Esophagus squamous epithelium (tissue), 5 donors: ENCODE results near the gene TRIM63. TPM values are rescaled to one million over a fixed set of nuclear protein-coding genes. Genes with fewer than 3 reads are reported as not detected.

ENCODE experiments used
- DNase-seq: peaks from one replicate; lab custom pipeline; 2025; lab: John Stamatoyannopoulos, UW
- H3K27ac ChIP-seq, 4 donors: fragments of 200-600 bp; sonication (generic); one replicate each; pipeline ENCODE4 v1.5.1; 2016 to 2019; ENCODE audit warnings: mild to moderate bottlenecking in 1 of 4
- H3K27me3 ChIP-seq, 4 donors: fragments of 200-600 bp; sonication (generic); 1 replicate in 3 of 4; 2 replicates in 1 of 4; pipeline versions ENCODE4 v1.5.1 to v1.6.0; 2017 to 2021; ENCODE audit warnings: antibody characterized with exemption in 1 of 4
- H3K36me3 ChIP-seq, 3 donors: fragments of 200-600 bp; sonication (generic); one replicate each; pipeline ENCODE4 v1.5.1; 2016 to 2019
- H3K4me1 ChIP-seq, 3 donors: fragments of 200-600 bp; sonication (generic); one replicate each; pipeline ENCODE4 v1.5.1; 2017 to 2019
- H3K4me3 ChIP-seq, 4 donors: fragments of 200-600 bp; sonication (generic); 1 replicate in 3 of 4; 2 replicates in 1 of 4; pipeline ENCODE4 v1.5.1; 2016 to 2019; ENCODE audit warnings: mild to moderate bottlenecking in 2 of 4, moderate library complexity in 1 of 4
- H3K9me3 ChIP-seq, 3 donors: fragments of 200-600 bp; sonication (generic); one replicate each; pipeline ENCODE4 v1.5.1; 2016 to 2019
- POLR2A ChIP-seq, 4 donors: fragments of 450-650 bp; IDR thresholded peaks; one replicate each; pipeline ENCODE4 v1.6.1; 2017; ENCODE audit warnings: antibody characterized with exemption in 4 of 4, mild to moderate bottlenecking in 4 of 4, moderate library complexity in 3 of 4
- WGBS, 2 donors: methylation state at CpG; one replicate each; pipeline ENCODE4 v1.1.5; 2018; 5-methylcytosine and 5-hydroxymethylcytosine counted together
- intact Hi-C: fragments of 100-400 bp; cut with DNase I; formaldehyde crosslinking; loops from one replicate; pipeline ENCODE4 v1.15.0; 2022
- total RNA-seq, 4 donors: library from RNA; depleted of rRNA; stranded (reverse); fragments of >200 nt; gene quantifications; one replicate each; pipeline ENCODE4 v1.1.0, GENCODE V29; 2016
- TF ChIP-seq, protein P1 (sequence below), 6 experiments: fragments of 450-650 bp in 4 of 6; fragments of 200-600 bp in 2 of 6; sonication (generic) in 2 of 6; IDR thresholded peaks; one replicate each; pipeline ENCODE4 v1.5.1; 2016 to 2019; ENCODE audit warnings: antibody characterized with exemption in 6 of 6, mild to moderate bottlenecking in 4 of 6, moderate library complexity in 4 of 6
- donor health status: DM: yes; HTN: yes; CAD: no.

TRIM63 gene
- total RNA-seq, 4 donors from 2014 or later: 0.23 to 1.7 TPM; not detected in 2

DNA sequence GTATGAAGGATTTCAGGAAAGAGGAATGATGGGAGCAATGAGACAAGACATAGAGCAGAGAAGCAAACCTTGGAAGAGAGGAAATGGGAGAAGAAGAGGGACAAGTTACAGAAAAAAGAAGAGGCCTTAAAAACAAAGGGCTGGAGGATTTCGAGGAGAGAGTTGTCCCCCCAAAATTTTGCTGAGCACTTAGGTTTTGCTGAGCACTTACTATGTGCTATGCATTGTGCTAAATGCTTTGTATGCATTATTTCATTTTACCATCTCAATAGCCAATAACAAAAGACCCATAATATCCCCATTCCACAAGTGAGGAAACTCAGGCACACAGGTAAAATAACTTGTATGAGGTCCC lies 2.5 kb upstream of the TRIM63 start:
- Histone ChIP-seq H3K36me3 (no peaks in the 10 kb centered on the region), H3K27me3 (peaks cover 0 to 85% (median 0%) of the 10 kb centered on the region in 4 donors), H3K4me3 (no peak overlapping the region), H3K27ac (no peak overlapping the region), H3K4me1 (no peaks in the 10 kb centered on the region), H3K9me3 (no peaks in the 10 kb centered on the region)
- 58 to 72% methylated on average over 1 of the region's 1 CpG for WGBS, 2 donors
- TF ChIP-seq POLR2A (IDR thresholded peaks at IDR 0.05): no peak
- TF ChIP-seq, protein P1, sequence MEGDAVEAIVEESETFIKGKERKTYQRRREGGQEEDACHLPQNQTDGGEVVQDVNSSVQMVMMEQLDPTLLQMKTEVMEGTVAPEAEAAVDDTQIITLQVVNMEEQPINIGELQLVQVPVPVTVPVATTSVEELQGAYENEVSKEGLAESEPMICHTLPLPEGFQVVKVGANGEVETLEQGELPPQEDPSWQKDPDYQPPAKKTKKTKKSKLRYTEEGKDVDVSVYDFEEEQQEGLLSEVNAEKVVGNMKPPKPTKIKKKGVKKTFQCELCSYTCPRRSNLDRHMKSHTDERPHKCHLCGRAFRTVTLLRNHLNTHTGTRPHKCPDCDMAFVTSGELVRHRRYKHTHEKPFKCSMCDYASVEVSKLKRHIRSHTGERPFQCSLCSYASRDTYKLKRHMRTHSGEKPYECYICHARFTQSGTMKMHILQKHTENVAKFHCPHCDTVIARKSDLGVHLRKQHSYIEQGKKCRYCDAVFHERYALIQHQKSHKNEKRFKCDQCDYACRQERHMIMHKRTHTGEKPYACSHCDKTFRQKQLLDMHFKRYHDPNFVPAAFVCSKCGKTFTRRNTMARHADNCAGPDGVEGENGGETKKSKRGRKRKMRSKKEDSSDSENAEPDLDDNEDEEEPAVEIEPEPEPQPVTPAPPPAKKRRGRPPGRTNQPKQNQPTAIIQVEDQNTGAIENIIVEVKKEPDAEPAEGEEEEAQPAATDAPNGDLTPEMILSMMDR (IDR thresholded peaks at IDR 0.05): no peak
- intact Hi-C loops: no loop called here
- no peak for DNase-seq

DNA sequence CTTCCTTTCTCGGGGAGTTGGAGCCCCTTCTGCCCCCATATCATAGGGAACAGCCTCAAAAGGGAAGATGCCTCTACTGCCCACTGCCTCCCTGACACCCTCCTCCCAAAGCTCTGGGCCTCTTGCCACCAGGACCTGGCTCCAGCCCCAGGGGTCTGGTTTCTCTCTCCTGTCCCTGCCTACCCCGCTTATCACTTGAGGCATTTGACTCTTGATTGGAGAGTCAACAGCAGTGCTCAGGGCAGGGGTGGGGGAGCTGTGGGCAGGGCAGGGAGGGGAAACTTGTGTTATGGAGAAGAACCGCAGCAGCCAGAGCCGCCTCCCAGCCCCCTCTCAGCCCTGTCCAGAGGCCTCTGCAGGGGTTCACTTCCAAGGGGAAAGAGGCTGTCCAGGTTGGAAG lies 573 bp downstream of the TRIM63 start:
- Histone ChIP-seq H3K27me3 (peaks cover 0 to 86% (median 0%) of the 10 kb centered on the region in 4 donors), H3K36me3 (no peaks in the 10 kb centered on the region), H3K9me3 (no peaks in the 10 kb centered on the region), H3K4me3 (no peak overlapping the region), H3K4me1 (no peaks in the 10 kb centered on the region), H3K27ac (no peak overlapping the region)
- 68 to 85% methylated on average over 2 to 4 of the region's 4 CpGs for WGBS, 2 donors
- intact Hi-C loops: no loop called here
- no peak for DNase-seq
- TF ChIP-seq POLR2A (IDR thresholded peaks at IDR 0.05): no peak
- TF ChIP-seq, protein P1 (IDR thresholded peaks at IDR 0.05): no peak

DNA sequence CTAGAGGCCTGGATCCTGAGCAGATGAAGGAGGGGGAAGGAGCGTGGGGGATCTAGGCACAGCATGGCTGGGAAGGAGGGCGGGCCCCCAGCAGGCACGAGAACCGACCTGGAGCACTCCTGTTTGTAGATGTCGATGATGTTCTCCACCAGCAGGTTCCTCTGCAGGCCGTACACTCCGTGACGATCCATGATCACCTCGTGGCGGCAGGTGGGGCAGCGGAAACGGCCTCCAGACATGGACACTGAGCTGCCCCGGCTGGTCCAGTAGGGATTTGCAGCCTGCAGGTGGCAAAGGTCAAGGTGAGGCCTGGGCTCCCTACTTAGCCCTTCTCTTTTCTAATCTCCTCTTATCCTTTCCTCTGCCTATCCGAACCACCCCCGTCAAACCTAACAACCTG lies 1.3 kb downstream of the TRIM63 start:
- Histone ChIP-seq H3K4me3 (no peak overlapping the region), H3K36me3 (no peaks in the 10 kb centered on the region), H3K9me3 (no peaks in the 10 kb centered on the region), H3K27me3 (peaks cover 0 to 89% (median 0%) of the 10 kb centered on the region in 4 donors), H3K27ac (no peak overlapping the region), H3K4me1 (no peaks in the 10 kb centered on the region)
- intact Hi-C loops: no loop called here
- no peak for DNase-seq
- TF ChIP-seq, protein P1 (IDR thresholded peaks at IDR 0.05): no peak
- no peak for TF ChIP-seq POLR2A (IDR thresholded peaks at IDR 0.05)
- WGBS, 2 donors: 85 to 87% methylated on average over 12 to 15 of the region's 15 CpGs

DNA sequence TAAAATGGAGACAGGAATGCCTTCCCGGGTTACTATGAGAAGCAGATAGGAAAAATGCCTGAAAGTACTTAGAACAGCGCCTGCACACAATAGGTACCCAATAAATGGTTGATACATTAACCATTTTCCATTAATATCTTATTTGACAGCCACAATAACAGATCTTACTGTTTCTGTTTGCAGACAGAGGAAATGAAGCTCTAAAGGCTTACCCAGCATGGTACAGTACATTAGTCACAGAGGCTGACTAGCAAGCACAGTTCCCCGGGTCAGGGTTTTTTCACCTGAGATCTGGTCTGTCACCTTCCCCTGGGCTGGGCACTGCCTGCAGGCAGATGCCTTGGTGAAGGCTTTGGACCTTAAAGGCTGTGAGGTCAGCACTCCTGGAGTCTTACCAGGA lies 2.9 kb downstream of the TRIM63 start:
- 63 to 68% methylated on average over 3 of the region's 3 CpGs for WGBS, 2 donors
- no peak for TF ChIP-seq POLR2A (IDR thresholded peaks at IDR 0.05)
- TF ChIP-seq, protein P1 (IDR thresholded peaks at IDR 0.05): no peak
- Histone ChIP-seq H3K4me1 (no peaks in the 10 kb centered on the region), H3K27me3 (peaks cover 0 to 90% (median 0%) of the 10 kb centered on the region in 4 donors), H3K27ac (no peak overlapping the region), H3K36me3 (no peaks in the 10 kb centered on the region), H3K4me3 (no peak overlapping the region), H3K9me3 (no peaks in the 10 kb centered on the region)
- intact Hi-C loops: no loop called here
- no peak for DNase-seq

DNA sequence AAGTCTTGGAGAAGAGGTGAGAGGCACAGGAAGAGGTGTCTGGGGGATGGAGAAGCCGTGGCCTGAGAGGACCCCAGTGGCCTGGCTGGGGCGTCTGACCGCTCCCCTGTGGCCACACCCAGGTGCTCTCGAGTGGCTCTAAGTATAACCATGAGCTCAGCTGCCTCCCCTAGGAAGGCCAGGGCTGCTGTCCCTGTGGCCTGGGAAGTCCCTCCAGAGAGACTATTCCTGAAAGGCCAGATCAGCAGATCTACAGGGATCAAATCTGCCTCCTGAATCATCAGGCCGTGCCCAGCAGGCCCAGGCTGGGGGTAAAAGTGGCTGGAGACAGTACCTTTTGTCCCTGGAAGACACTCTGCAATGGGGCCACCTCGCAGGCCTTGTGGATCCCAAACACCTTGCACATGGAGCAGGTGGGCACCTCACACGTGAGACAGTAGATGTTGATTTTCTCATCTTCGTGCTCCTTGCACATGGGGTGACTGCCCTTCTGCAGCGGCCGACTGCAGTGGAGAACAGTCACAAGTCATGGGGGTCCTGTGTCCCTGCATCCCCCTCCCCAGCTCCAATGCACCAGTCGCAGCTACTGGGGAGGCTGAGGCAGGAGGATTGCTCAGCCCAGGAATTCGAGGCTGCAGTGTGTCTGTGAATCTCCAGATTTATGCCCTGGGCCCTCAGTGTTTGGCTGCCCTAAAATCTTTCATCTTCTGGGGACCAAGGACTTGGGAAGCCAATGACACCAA lies 6.4 kb downstream of the TRIM63 start:
- Histone ChIP-seq H3K36me3 (no peaks in the 10 kb centered on the region), H3K4me1 (no peaks in the 10 kb centered on the region), H3K27me3 (peaks cover 0 to 90% (median 0%) of the 10 kb centered on the region in 4 donors), H3K4me3 (no peak overlapping the region), H3K27ac (no peak overlapping the region), H3K9me3 (no peaks in the 10 kb centered on the region)
- intact Hi-C loops: no loop called here
- DNase-seq: no peak
- WGBS, 2 donors: 69 to 77% methylated on average over 6 of the region's 12 CpGs
- no peak for TF ChIP-seq POLR2A (IDR thresholded peaks at IDR 0.05)
- TF ChIP-seq, protein P1 (IDR thresholded peaks at IDR 0.05): no peak
